GM19452 (cell line): ENCODE data around the gene GXYLT2.
"Not testable (repeated sequence)": the region's sequence is repeated elsewhere in the genome, so short reads cannot be mapped to it uniquely, and the experiment has no call there.

Source experiments
- ATAC-seq: cut with Tn5 transposase; IDR thresholded peaks from one replicate; pipeline ENCODE4 v1.9.1; 2021; ENCODE audit not compliant: unreplicated experiment

Gene GXYLT2

GRCh38 chr3:72972706-72973030, 84.8 kb downstream of the GXYLT2 start:
- no peak for ATAC-seq

GRCh38 chr3:72973031-72973723, 85.3 kb downstream of the GXYLT2 start:
- ATAC-seq, result no peak

- ATAC-seq, result no peak
Measured at GRCh38 chr3:72973786-72974185, 85.9 kb downstream of the GXYLT2 start.

GRCh38 chr3:72974956-72975355, 87.1 kb downstream of the GXYLT2 start:
- ATAC-seq, result no peak

- ATAC-seq, result no peak
Measured at GRCh38 chr3:72976281-72976741, 88.5 kb downstream of the GXYLT2 start.

- peak; percentile 59 for ATAC-seq
Measured at GRCh38 chr3:72977060-72977808, 89.4 kb downstream of the GXYLT2 start.

- ATAC-seq, result no peak
Measured at GRCh38 chr3:72982609-72983366, 94.9 kb downstream of the GXYLT2 start.

- no peak for ATAC-seq
Measured at GRCh38 chr3:72985576-72985975, 97.7 kb downstream of the GXYLT2 start.

- ATAC-seq, result no peak
Measured at GRCh38 chr3:72990701-72991395, 103.0 kb downstream of the GXYLT2 start.

- no peak for ATAC-seq
Measured at GRCh38 chr3:72991522-72991921, 103.7 kb downstream of the GXYLT2 start.

GRCh38 chr3:72993391-72993790, 105.5 kb downstream of the GXYLT2 start:
- no peak for ATAC-seq

GRCh38 chr3:72995337-72995736, 107.5 kb downstream of the GXYLT2 start:
- no peak for ATAC-seq

- ATAC-seq, result no peak
Measured at GRCh38 chr3:72996121-72996472, 108.3 kb downstream of the GXYLT2 start.

GRCh38 chr3:72996473-72997333, 108.9 kb downstream of the GXYLT2 start, which contains the start of gene PPP4R2:
TSS of gene PPP4R2 (plus strand) at chr3:72996811. CDS start at chr3:72997038, 227 bp downstream.
- peak; percentile 93 for ATAC-seq

GRCh38 chr3:72997421-72997961, 109.6 kb downstream of the GXYLT2 start:
- peak; percentile 1 for ATAC-seq

GRCh38 chr3:72998466-72998865, 110.6 kb downstream of the GXYLT2 start:
- no peak for ATAC-seq

GRCh38 chr3:72999951-73000350, 112.1 kb downstream of the GXYLT2 start:
- ATAC-seq, result no peak

- ATAC-seq, result not testable (repeated sequence)
Measured at GRCh38 chr3:73003050-73003449, 115.2 kb downstream of the GXYLT2 start.

GRCh38 chr3:73004316-73004715, 116.5 kb downstream of the GXYLT2 start:
- no peak for ATAC-seq
